G401 (cell line): Measurements from ENCODE around the gene PRTFDC1. TPM values are rescaled to one million over a fixed set of nuclear protein-coding genes. Genes with fewer than 3 reads are reported as not detected.
A peak's percentile ranks its signal among the peaks of the same experiment; 100 is the strongest.
"Not testable (repeated sequence)": the region's sequence is repeated elsewhere in the genome, so short reads cannot be mapped to it uniquely, and the experiment has no call there.

Experiments used
- DNase-seq: peaks from one replicate; pipeline ENCODE4 v3.0.0-alpha.2; 2015; ENCODE audit warnings: low spot score
- in situ Hi-C: cut with HindIII; loops from 2 replicates; pipeline ENCODE4 v1.10.0; 2016; ENCODE audit warnings: low sequenced_read_pairs, mixed read lengths
- total RNA-seq: library from RNA; depleted of rRNA; stranded (reverse); fragments of >200 nt; shearing (Covaris generic); gene quantifications from 2 replicates; pipeline ENCODE4 v1.2.3, GENCODE V29; 2014

Gene PRTFDC1
- total RNA-seq, 1 experiment from 2014 or later, result 46.6 TPM

DNA sequence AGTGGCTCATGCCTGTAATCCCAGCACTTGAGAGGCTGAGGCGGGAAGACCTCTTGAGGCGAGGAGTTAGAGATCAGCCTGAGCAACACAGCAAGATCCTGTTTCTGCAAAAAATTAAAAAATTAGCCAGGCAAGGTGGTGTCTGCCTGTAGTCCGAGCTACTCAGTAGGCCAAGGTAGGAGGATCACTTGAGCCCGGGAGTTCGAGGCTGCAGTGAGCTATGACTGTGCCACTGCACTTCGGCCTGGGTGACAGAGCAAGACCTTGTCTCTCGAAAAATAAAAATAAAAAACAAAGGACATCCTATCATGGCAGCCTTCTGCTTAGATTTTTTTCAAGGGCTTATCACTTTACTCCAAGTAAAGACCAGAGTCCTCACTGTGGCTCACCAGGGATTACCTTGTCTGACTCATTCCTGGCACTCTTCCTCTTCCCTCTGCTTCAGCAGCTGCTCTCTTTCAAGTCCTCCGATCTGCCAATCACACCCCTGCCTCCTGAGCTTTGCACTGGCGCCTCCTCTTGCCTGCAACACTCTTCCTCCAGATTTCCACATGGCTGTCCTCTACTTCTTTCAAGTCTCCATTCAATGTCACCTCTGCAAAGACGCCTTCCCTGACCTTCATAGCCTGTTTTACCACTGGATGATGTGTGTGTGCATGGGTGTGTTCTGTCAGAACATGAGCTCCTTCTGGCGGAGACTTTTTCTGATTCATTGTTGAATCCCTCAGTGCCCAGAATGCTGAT lies 7.7 kb downstream of the PRTFDC1 start:
- in situ Hi-C loops, result no loop called here
- DNase-seq, result no peak

DNA sequence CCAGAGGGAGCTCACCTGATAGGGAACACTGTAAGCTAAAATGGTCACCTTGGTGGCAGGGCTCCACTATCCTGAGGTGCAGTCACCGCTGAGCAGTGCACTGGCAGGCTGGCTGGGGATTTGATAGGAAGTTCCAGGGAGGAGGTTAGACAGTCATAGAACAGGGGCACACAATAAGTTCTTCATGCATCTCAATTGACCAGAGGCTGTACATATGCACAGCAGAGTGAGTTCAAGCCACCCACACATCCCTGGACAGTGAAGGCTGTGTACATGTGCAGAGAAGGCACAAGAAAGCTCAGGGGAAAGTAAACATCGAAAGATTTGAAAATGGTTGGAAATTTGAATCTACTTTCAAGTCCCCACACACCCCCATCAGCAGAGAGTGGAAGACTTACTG lies 13.9 kb downstream of the PRTFDC1 start:
- in situ Hi-C loops, result no loop called here

DNA sequence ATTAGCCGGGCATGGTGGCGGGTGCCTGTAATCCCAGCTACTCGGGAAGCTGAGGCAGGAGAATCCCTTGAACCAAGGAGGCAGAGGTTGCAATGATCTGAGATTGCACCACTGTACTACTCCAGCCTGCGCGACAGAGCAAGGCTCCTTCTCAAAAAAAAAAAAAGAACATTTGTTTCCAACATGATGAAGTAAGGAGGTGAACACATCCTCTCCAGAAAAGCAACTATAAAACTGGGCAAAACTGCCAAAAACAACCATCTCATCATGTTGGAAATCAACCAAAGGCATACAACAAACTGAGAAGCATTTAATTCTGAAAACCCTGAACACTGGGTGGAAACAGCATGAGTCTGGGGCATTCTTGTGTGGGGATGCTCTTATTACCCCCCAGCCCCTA lies 14.3 kb downstream of the PRTFDC1 start:
- in situ Hi-C loops, result no loop called here
- no peak for DNase-seq

More for the DNA sequence above, 13.9 kb downstream of the PRTFDC1 start:
- no peak for DNase-seq

DNA sequence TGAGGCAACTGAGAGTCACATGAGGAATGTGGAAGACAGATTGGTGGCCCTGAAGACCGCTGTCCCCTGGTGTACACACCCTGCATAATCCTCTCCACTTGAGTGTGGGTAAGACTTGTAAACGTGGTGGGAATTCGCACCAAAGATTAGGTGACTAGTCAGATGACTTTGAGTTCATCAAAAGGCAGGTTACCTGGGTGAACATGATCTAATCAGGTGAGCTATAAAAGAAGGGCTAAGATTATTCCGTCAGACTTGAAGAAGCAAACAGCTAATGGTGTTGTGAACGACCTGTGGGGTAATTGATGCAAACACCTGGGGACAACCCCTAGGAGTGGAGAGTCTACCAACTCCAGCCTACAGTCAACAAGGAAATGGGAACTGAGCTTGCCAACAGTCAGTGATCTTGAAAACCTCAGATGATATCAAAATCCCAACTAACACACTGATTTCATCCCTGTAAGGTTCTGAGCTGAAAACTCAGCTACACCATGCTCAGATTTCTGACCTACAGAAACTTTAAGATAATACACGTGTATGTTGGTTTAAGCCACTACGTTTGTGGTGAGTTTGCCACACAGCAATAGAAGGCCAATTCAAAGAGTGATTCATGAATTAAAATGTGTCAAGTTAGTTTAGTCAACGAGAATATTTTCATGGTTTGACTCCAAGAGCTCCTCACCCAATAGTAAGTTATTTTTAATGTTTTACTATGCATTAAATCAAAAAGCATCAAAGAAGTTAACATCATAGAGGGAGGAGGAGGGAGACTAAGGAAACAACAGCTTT lies 16.7 kb downstream of the PRTFDC1 start:
- in situ Hi-C loops, result no loop called here
- no peak for DNase-seq

DNA sequence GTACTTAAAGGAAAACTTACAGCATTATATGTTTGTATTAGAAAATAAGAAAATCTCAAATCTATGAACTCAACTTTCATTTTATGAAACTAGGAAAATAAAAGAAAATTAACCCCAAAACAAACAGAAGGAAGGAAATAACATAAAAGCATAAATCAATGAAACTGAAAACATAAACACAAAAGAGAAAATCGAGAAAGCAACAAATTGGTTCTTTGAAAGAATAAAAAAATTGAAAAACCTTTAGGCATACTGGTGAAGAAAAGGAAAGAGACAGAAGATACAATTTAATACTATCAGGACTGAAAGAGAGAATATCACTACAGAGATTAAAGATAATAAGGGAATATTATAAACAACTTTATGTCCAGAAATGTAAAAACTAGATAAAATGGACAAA lies 21.2 kb downstream of the PRTFDC1 start:
- DNase-seq, result no peak
- in situ Hi-C loops, result no loop called here

DNA sequence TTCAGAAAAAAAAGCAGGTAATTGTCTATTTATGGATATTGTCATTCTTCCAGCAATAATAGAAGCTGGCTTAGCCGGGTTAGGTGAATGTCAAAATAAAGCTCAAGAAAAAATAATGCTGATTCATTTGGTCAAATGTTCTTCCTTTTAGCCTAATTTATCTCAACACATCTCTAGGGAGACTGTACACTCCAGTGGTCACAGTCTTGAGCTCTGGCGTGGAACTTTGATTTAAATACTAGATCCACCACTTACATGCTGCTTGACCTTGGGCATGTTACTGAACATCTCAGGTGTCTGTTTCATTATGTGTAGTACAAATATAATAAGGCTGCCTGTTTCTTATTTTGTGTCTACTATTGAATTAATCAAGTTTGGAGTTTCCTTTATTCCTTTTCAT lies 22.0 kb downstream of the PRTFDC1 start:
- in situ Hi-C loops, result no loop called here
- DNase-seq, result no peak

DNA sequence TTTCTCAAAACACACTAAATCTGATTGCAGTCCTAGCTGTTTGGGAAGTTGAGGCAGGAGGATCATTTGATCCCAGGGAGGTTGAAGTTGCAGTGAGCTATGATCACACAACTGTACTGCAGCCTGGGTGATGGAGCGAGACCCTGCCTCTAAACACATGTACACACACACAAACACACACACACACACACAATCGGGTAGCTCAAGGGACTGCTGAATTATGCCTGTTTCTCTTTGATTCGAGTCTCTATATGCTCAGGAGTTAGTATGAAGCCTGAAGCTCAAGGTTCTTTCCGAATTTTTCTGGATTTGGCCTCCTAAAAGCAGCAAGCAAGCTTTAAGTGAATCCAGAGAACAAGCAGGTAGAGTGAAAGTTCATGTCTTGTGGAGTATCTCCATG lies 22.5 kb downstream of the PRTFDC1 start:
- no peak for DNase-seq
- in situ Hi-C loops, result no loop called here

DNA sequence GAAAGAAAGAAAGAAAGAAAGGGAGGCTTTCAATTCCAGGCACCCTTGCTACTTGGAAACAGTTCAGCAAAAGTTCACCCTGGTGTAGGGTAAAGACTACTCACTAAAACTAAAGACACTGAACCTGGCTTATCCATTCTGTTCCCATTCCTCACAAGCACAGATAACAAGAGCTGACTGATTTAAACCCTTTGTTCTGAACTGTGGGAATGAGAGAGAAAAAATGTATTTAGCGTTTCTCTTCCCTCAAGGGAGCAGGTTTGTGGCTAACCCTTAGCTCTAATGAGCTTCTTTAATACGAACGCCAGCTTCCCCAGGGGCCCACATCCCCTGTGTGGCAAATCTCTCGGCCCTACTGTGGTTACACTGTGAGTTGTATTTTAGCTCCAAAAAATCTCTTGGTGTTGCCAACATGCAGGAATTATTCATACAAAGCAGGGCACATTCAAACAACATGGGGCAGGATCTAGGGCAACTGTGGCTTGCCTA lies 23.3 kb downstream of the PRTFDC1 start:
- DNase-seq, result no peak
- in situ Hi-C loops, result no loop called here

DNA sequence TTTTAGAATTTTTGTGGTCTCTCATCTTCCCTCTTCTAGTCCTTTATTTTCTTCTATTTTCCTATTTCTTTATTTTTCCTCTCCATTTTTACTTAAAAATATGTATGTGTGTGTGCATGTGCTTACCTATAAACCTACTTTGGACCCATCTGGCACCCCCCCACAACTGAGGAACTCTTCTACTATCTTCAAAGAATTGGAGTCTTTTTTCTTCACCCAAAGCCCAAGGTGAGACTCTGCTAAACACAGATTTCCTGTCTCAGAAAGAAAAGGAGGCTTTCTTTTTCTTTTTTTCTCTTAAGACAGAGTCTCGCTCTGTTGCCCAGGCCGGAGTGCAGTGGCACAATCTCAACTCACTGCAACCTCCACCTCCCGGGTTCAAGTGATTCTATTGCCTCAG lies 24.2 kb downstream of the PRTFDC1 start:
- in situ Hi-C loops, result no loop called here
- no peak for DNase-seq

DNA sequence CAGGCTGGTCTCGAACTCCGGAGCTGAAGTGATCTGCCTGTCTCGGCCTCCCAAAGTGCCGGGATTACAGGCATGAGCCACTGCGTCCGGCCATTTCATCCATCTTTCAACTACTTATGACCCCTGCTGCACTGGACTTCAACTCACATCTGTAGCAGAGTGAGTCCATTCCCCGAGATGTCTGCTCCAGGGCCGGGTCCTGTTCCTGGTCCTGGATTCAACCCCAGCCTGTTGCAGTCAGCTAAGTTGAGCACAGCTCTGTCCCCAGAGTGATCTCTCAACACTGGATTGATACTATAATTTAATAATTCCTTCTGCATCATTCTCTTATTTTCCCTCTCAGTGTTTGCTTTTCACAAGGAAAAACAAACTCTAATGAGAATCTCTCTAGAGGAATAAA lies 25.8 kb downstream of the PRTFDC1 start:
- DNase-seq, result no peak
- in situ Hi-C loops, result no loop called here

DNA sequence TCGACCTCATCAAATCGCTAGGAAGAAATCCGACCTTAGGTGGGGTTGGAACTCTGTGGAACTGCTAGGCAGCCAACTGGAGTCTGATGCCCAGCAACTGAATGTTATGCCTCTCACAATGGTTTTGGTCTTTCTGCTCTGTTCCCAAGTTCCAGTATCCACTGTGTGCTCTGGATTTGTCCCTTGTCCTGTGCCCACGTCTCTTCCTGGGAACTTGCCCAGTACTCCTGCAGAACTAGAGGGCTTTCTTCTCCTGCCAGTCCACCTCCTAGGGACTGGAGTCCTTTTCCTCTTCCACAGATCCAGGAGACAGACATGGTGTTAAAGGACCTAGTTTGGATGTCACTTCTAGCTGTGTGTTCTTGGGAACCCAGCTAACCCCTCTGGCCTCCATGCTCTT lies 26.6 kb downstream of the PRTFDC1 start:
- in situ Hi-C loops, result no loop called here
- no peak for DNase-seq

DNA sequence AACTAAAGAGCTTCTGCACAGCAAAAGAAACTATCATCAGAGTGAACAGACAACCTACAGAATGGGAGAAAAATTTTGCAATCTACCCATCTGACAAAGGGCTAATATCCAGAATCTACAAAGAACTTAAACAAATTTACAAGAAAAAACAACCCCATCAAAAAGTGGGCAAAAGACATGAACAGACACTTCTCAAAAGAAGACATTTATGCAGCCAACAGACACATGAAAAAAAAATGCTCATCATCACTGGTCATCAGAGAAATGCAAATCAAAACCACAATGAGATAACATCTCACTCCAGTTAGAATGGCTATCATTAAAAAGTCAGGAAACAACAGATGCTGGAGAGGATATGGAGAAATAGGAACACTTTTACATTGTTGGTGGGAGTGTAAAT lies 27.9 kb downstream of the PRTFDC1 start:
- DNase-seq, in situ Hi-C loops: not testable (repeated sequence)

DNA sequence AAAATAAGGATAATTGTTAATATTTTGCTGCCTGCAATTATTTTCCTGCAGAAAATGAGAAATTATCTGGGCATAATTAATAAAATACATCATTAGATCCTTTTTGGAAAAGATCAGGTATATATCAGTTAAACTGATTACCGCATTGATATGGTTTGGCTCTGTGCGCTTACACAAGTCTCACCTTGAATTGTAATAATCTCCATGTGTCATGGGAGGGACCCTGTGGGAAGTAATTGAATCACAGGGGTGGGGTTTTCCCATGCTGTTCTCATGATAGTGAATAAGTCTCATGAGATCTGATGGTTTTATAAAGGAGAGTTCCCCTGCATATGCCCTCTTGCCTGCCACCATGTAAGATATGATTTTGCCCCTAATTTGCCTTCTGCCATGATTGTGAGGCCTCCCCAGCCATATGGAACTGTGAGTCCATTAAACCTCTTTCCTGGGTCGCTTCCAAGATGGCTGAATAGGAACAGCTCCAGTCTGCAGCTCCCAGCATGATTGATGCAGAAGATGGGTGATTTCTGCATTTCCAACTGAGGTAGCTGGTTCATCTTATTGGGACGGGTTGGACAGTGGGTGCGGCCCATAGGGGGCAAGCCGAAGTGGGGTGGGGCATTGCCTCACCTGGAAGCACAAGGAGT lies 30.1 kb downstream of the PRTFDC1 start:
- DNase-seq, result peak; percentile 34
- in situ Hi-C loops, result not testable (repeated sequence)

DNA sequence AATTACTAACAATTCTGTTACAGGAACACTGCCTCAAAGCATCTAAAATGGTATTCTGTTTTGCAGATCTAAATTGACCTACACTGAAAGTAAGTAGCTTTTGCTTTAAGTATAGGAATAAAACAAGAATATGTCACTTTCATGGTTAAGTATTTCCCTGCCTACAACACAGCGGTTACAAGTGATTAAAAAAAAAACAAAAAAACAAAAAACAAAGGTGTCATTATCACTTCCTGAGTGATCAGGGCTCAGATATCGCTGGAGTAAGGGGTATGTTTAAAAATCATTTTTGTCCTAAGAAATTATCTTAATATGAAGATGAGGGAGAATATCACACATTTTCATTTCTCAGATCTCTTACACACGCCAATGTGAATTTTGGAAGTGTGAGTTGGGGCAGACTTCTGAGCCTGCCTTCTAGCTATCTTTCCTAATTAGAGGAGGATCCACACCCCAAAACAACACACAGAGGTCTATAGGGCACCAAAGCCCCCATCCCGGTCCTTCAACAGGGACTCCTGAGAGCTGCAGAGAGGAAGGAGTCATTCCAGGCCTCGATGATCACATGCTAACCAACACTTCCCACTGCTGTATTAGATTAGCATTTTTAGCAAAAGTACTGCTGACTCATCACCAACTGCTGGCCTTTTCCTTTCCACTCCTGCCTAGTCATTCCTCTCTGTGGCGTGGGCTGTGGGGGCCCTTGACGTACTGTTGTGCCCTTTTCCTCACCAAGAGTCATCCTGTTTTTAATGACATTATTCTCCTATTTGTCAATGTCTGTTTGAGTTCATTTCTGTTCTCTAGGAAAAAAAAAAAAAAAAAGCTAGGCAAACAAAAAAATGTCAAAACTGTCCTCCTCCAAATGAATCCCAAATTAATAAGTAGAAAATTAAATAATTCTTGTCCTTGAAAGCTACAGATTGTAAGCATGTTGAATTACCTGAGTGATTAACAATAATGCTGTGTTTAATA lies 31.2 kb downstream of the PRTFDC1 start:
- DNase-seq, result peak; percentile 9
- in situ Hi-C loops, result no loop called here

DNA sequence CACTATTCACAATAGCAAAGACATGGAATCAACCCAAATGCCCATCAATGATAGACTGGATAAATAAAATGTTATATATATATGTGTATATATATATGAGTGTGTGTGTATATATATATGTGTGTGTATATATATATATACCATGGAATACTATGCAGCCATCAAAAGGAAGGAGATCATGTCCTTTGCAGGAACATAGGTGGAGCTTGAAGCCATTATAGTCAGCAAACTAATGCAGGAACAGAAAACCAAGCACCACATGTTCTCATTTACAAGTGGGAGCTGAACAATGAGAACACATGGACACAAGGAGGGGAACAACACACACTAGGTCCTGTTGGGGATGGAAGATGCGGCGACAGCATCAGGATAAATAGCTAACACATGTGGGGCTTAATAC lies 32.2 kb downstream of the PRTFDC1 start:
- DNase-seq, in situ Hi-C loops: not testable (repeated sequence)

DNA sequence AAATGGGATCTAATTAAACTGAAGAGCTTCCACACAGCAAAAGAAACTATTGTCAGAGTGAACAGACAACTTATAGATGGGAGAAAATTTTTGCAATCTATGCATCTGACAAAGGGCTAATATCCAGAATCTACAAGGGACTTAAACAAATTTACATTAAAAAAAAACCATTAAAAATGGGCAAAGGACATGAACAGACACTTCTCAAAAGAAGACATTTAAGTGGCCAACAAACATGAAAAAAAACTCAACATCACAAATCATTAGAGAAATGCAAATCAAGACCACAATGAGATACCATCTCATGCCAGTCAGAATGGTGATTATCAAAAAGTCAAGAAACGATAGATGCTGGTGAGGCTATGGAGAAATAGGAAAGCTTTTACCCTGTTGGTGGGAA lies 32.8 kb downstream of the PRTFDC1 start:
- DNase-seq, in situ Hi-C loops: not testable (repeated sequence)

DNA sequence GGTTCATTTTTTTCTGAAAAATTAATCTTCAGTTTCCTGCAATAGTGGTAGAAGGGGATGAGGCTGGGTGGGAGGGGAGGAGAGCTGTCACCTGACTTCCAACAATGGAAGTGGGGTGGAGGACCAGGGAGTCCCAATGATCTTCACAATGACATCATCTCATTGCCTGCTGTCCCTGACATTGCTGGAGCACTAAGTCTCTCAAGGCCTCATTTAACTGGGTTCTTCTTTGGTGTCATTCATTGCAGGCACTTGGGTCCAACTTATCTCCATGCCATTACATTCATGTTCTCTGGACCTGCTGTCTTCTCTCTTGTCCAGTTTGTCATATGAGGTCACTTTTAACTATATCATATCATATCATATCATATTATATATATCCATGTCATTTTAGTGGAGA lies 34.4 kb downstream of the PRTFDC1 start:
- in situ Hi-C loops, result no loop called here
- DNase-seq, result no peak

DNA sequence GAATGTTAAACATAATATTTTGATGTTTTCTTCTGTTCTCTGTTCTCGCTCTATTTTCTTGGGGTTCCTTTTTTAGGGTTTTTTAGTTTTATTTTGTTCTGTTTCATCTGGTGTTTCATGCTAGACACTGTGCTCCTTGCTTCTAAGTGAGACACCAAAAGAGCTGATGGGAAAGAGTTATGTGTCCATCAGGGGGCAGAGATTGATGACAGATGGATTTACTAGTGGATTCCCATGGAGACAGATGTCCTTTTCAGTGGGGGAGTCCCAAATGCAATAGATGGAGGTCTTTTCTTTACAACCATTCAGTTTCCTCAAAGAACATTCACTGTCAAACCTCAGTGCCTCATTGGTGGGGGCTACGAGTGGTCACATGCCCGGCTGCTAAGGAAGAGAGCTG lies 34.9 kb downstream of the PRTFDC1 start:
- DNase-seq, result no peak

DNA sequence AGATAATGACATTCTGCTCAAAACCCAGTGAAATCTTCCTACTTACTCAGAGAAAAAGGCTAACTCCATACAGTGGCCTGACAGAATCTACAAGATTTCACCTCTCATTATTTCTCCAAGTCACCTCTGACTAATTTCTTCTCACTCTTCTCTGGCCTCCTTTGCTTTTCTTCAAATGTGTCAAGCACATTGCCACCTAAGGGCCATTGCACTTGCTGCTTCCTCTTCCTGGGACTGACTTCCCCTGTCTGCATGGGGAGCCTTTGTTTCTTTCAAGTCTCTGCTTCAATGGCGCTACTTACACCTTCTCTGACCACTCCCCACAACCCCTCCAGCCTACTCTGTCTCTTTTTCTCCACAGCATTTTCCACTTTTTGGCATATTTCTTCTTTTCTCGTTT lies 36.0 kb downstream of the PRTFDC1 start:
- DNase-seq, result no peak
- in situ Hi-C loops, result no loop called here

More for the DNA sequence above, 34.9 kb downstream of the PRTFDC1 start:
- in situ Hi-C loops, result no loop called here
